Karpas-422 (cell line): Measurements from ENCODE around the gene ACTMAP. TPM values are rescaled to one million over a fixed set of nuclear protein-coding genes. Genes with fewer than 3 reads are reported as not detected.
"Not testable (repeated sequence)": the region's sequence is repeated elsewhere in the genome, so short reads cannot be mapped to it uniquely, and the experiment has no call there.

ENCODE experiments used
- DNase-seq: peaks from one replicate; pipeline ENCODE4 v3.0.0-alpha.2; 2015
- H2AFZ ChIP-seq: fragments of 200-600 bp; sonication (generic); 2 replicates; pipeline ENCODE4 v1.6.1; 2014; ENCODE audit warnings: antibody characterized with exemption, low read length, mixed read lengths
- H3K27ac ChIP-seq: fragments of 200-600 bp; sonication (generic); 2 replicates; pipeline ENCODE4 v1.5.1; 2014; ENCODE audit warnings: mild to moderate bottlenecking, low read length, moderate library complexity
- H3K27me3 ChIP-seq: fragments of 200-600 bp; sonication (generic); 2 replicates; pipeline ENCODE4 v1.6.1; 2014; ENCODE audit warnings: low read length, mixed read lengths
- H3K36me3 ChIP-seq: fragments of 200-600 bp; sonication (generic); 2 replicates; pipeline ENCODE4 v1.6.1; 2014; ENCODE audit warnings: low read length, mixed read lengths; ENCODE audit not compliant: insufficient read depth
- H3K4me1 ChIP-seq: fragments of 200-600 bp; sonication (generic); 2 replicates; pipeline ENCODE4 v1.6.1; 2014; ENCODE audit warnings: mild to moderate bottlenecking, low read length, mixed read lengths
- H3K4me2 ChIP-seq: fragments of 200-600 bp; sonication (generic); 2 replicates; pipeline ENCODE4 v1.6.1; 2014; ENCODE audit warnings: low read length, low read depth, mild to moderate bottlenecking; ENCODE audit not compliant: poor library complexity, severe bottlenecking
- H3K4me3 ChIP-seq: fragments of 200-600 bp; sonication (generic); 2 replicates; pipeline ENCODE4 v1.5.1; 2014; ENCODE audit warnings: mild to moderate bottlenecking, antibody characterized with exemption, low read length, mixed read lengths
- H3K79me2 ChIP-seq: fragments of 200-600 bp; sonication (generic); 2 replicates; pipeline ENCODE4 v1.6.1; 2014; ENCODE audit warnings: mild to moderate bottlenecking, low read length, mixed read lengths
- H3K9ac ChIP-seq: fragments of 200-600 bp; sonication (generic); 2 replicates; pipeline ENCODE4 v1.6.0; 2014; ENCODE audit warnings: low read length
- H3K9me2 ChIP-seq: fragments of 200-600 bp; sonication (generic), shearing (Covaris generic); replicated peaks from 2 replicates; pipeline ENCODE4 v1.6.0; 2014; ENCODE audit warnings: mild to moderate bottlenecking, low read length, moderate library complexity; ENCODE audit not compliant: insufficient read depth
- H3K9me3 ChIP-seq: fragments of 300-700, 200-600 bp; sonication (generic); 2 replicates; pipeline ENCODE4 v1.6.1; 2014; ENCODE audit warnings: low read length, mixed read lengths
- H4K20me1 ChIP-seq: fragments of 200-600 bp; sonication (generic); 2 replicates; pipeline ENCODE4 v1.6.1; 2014; ENCODE audit warnings: mild to moderate bottlenecking, antibody characterized with exemption, low read length, low read depth; ENCODE audit not compliant: insufficient read depth
- total RNA-seq: library from RNA; depleted of rRNA; stranded (reverse); fragments of >200 nt; shearing (Covaris generic); gene quantifications from 2 replicates; pipeline ENCODE4 v1.2.3, GENCODE V29; 2014; ENCODE audit warnings: low replicate concordance

The ACTMAP gene
- total RNA-seq, 1 experiment from 2014 or later, result 5.8 TPM

DNA sequence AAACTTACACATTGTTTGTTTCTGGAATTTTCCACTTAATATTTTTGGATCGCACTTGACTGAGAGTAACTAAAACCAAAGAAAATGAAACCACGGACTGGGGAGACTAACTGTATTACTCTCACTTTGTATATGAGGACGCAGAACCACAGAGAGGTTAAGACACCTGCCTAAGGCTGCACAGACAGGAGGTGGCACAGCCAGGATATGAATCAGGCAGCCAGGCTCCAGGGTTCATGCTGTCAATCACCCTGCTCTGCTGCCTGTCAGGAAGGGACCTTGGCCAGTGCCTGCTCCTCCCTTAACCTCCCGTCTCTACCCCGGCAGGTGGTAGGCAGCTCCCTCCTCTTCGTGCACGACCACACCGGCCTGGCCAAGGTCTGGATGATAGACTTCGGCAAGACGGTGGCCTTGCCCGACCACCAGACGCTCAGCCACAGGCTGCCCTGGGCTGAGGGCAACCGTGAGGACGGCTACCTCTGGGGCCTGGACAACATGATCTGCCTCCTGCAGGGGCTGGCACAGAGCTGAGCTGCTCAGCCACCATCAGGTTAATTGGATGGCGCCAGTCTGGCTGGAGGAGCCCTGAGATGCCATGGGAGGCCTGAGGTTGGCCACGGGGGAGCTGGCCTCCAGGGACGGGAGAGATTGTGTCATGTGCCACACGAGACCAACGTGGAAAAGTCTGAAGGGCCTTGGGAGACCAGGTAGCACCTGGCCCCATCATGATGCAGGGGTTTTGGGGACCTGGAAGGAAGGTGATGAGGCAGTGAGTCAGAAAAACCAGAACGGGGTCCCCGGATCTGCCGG is 11.0 kb downstream of the ACTMAP start:
- H3K4me2 ChIP-seq, result no peak overlapping the region
- no peaks in the 10 kb centered on the region for H3K4me1 ChIP-seq
- H3K36me3 ChIP-seq, result peaks cover 3% of the 10 kb centered on the region; the same call in 1 of the 2 replicates
- no peak overlapping the region for H3K4me3 ChIP-seq
- no peaks in the 10 kb centered on the region for H4K20me1 ChIP-seq
- H3K9me3 ChIP-seq, result no peaks in the 10 kb centered on the region
- H3K27ac ChIP-seq, result no peak overlapping the region
- no peak for DNase-seq
- no peaks in the 10 kb centered on the region for H3K9me2 ChIP-seq
- H3K79me2 ChIP-seq, result no peaks in the 10 kb centered on the region
- H2AFZ ChIP-seq, result no peak overlapping the region
- no peaks in the 10 kb centered on the region for H3K27me3 ChIP-seq
- H3K9ac ChIP-seq, result no peak overlapping the region

DNA sequence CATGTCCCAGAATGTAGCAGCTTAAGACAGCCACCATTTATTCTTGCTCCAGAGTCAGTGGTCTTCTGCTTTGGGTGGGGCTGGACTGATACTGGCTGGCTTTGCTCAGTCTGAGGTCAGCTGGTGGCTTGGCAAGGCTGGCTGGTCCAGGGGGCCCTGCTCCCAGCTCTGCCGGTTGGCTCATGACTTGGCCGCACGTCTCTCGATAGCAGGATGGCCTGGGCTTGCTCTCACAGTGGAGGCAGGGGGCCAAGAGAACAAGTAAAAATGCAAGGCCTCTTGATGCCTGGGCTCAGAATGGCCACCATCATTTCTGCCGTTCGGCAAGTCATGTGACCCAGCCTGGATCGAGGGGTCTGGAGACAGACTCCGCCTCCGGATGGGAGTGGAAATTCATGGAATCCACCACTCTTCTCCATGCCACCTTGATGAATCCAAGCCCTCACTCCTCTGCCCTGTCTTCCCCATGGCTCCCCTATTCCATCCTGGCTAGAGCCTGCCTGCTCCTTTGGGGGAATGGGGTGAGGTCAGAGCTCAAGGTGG is 13.1 kb downstream of the ACTMAP start:
- no peak overlapping the region for H3K4me2 ChIP-seq

DNA sequence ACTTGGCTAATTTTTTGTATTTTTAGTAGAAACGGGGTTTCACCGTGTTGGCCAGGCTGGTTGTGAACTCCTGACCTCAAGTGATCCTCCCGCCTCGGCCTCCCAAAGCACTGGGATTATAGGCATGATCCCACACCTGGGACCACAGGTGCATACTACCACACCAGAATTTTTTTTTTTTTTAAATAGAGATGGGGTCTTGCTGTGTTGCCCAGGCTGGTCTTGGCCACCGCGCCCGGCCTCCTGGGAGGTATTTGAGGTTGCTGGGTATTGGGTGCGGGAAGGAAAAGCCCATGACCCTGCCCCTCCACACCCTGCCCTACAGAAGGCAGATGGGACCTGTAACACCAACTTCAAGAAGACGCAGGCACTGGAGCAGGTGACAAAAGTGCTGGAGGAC is 13.6 kb downstream of the ACTMAP start:
- Histone ChIP-seq H3K36me3 (peaks cover 5% of the 10 kb centered on the region), H3K9ac (no peak overlapping the region), H3K79me2 (no peaks in the 10 kb centered on the region), H3K4me2 (no peak overlapping the region), H3K9me3 (no peaks in the 10 kb centered on the region), H3K4me3 (no peak overlapping the region), H2AFZ (no peak overlapping the region), H3K27me3 (no peaks in the 10 kb centered on the region), H3K4me1 (no peaks in the 10 kb centered on the region), H3K27ac (no peak overlapping the region), H4K20me1 (no peaks in the 10 kb centered on the region), H3K9me2 (no peaks in the 10 kb centered on the region)
- DNase-seq, result no peak

More for the DNA sequence above, 13.1 kb downstream of the ACTMAP start:
- Histone ChIP-seq H3K9me3 (no peaks in the 10 kb centered on the region), H3K36me3 (peaks cover 5% of the 10 kb centered on the region), H4K20me1 (no peaks in the 10 kb centered on the region), H3K9ac (no peak overlapping the region), H2AFZ (no peak overlapping the region), H3K79me2 (no peaks in the 10 kb centered on the region), H3K4me1 (no peaks in the 10 kb centered on the region), H3K27ac (no peak overlapping the region), H3K9me2 (no peaks in the 10 kb centered on the region), H3K27me3 (no peaks in the 10 kb centered on the region), H3K4me3 (no peak overlapping the region)
- DNase-seq, result no peak

DNA sequence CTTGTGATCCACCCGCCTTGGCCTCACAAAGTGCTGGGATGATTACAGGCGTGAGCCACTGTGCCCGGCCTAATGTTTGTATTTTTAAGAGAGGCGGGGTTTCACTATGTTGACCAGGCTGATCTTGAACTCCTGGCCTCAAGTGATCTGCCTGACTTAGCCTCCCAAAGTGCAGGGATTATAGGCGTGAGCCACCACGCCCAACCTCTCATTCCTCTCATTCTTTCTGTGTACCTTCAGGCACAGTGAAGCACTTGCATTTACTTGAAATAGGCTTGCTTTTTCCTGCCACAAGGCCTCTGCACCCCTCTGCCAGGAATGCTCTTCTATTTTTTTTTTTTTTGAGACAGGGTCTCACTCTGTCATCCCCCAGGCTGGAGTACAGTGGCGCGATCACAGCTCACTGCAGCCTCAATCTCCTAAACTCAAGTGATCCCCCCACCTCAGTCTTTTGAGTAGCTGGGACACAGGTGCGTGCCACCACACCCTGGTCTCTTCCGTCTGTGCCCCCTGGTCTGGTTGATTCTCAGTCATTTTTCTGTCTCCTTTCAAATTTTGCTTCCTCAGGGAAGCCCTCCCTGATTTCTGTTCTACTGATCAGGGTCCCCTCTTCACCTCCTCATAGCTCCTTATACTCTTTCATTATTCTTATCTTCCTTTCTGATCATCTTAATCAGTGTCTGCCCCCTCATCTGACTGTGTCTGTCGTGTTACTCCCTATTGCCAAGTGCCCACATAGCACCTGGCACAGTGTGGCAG is 15.1 kb downstream of the ACTMAP start:
- no peak for DNase-seq
- Histone ChIP-seq H3K4me2 (no peak overlapping the region), H3K9ac (no peak overlapping the region), H3K36me3 (peaks cover 7% of the 10 kb centered on the region), H3K4me3 (no peak overlapping the region), H3K4me1 (no peaks in the 10 kb centered on the region), H3K27me3 (no peaks in the 10 kb centered on the region), H3K9me3 (no peaks in the 10 kb centered on the region), H4K20me1 (no peaks in the 10 kb centered on the region), H3K9me2 (no peaks in the 10 kb centered on the region), H3K27ac (no peak overlapping the region), H2AFZ (no peak overlapping the region), H3K79me2 (no peaks in the 10 kb centered on the region)

DNA sequence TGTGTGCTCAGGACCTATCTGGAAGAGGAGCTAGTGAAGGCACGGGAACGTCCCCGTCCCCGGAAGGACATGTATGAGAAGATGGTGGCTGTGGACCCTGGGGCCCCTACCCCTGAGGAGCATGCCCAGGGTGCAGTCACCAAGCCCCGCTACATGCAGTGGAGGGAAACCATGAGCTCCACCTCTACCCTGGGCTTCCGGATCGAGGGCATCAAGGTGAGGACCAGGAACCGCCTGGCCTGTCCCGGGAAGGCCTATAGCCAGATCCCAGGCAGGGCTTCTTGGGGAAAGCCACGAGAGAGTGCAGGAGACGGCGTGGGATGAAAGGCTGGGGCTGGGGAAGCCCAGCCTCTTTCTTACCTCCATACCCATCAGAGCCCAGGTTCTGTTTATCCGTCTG is 17.1 kb downstream of the ACTMAP start:
- H3K36me3 ChIP-seq, result peaks cover 7% of the 10 kb centered on the region
- H3K79me2 ChIP-seq, result no peaks in the 10 kb centered on the region
- no peak overlapping the region for H2AFZ ChIP-seq
- no peaks in the 10 kb centered on the region for H4K20me1 ChIP-seq
- no peak overlapping the region for H3K4me2 ChIP-seq
- DNase-seq, result no peak
- H3K9ac ChIP-seq, result no peak overlapping the region
- H3K9me3 ChIP-seq, result no peaks in the 10 kb centered on the region
- no peaks in the 10 kb centered on the region for H3K27me3 ChIP-seq
- H3K27ac ChIP-seq, result no peak overlapping the region
- H3K4me1 ChIP-seq, result no peaks in the 10 kb centered on the region
- no peak overlapping the region for H3K4me3 ChIP-seq
- no peaks in the 10 kb centered on the region for H3K9me2 ChIP-seq

DNA sequence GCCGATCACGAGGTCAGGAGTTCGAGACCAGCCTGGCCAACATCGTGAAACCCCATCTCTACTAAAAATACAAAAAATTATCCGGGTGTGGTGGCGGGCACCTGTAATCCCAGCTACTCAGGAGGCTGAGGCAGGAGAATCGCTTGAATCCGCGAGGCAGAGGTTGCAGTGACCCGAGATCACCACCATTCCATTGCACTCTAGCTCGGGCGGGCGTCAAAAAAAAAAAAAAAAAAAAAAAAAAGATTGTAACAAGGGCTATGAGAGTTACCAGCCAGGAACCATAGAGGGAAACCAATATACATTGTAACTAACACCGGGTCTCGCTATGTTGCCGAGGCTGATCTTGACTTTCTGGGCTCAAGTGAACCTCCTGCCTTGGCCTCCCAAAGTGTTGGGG is 18.0 kb downstream of the ACTMAP start:
- not testable (repeated sequence) for H3K9me3 ChIP-seq, H3K4me3 ChIP-seq, H3K27ac ChIP-seq, H2AFZ ChIP-seq, H3K4me1 ChIP-seq, DNase-seq, H3K27me3 ChIP-seq, H3K79me2 ChIP-seq, H3K36me3 ChIP-seq, H3K4me2 ChIP-seq, H3K9ac ChIP-seq, H4K20me1 ChIP-seq, H3K9me2 ChIP-seq

DNA sequence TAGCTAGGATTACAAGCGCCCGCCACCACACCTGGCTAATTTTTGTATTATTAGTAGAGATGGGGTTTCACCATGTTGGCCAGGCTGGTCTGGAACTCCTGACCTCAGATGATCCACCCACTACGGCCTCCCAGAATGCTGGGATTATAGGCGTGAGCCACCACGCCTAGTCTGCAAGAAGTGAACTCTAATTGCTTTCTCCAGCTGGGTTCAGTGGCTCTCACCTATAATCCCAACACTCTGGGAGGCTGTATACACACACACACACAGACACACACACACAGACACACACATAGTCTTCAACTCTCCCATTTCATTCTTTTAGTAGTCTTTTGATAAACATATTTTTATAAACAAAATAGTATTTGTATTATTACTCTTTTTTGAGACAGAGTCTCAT is 20.2 kb downstream of the ACTMAP start:
- H3K4me3 ChIP-seq, H3K79me2 ChIP-seq, H4K20me1 ChIP-seq, H3K36me3 ChIP-seq, H3K9me3 ChIP-seq, H3K27me3 ChIP-seq, H2AFZ ChIP-seq, DNase-seq, H3K27ac ChIP-seq, H3K9me2 ChIP-seq, H3K4me2 ChIP-seq, H3K4me1 ChIP-seq, H3K9ac ChIP-seq: not testable (repeated sequence)

DNA sequence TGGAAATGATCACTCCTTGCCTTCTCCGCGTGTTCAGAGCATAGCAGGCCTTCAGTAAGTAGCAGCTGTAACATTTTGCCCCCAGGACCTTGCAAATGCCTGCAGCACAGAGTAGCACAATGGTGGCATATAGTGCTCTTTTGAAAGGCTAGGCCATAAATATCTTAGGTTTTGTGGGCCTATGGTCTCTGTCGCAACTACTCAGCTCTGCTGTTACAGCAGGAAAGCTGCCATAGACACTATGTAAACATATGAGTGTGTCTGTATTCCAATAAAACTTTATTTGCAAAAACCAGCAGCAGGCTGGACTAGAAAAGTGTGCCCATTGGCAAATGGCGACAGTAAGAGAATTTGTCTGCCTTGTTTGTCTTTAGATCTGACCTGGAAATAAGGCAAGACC is 24.0 kb downstream of the ACTMAP start:
- no peaks in the 10 kb centered on the region for H3K9me2 ChIP-seq
- H3K9ac ChIP-seq, result no peak overlapping the region
- no peaks in the 10 kb centered on the region for H4K20me1 ChIP-seq
- H3K4me3 ChIP-seq, result no peak overlapping the region
- H3K79me2 ChIP-seq, result peaks cover 7% of the 10 kb centered on the region
- H3K4me1 ChIP-seq, result no peaks in the 10 kb centered on the region
- no peaks in the 10 kb centered on the region for H3K27me3 ChIP-seq
- 0 out of 2 replicates have a peak, but pooled peaks cover 2% of the 10 kb centered on the region for H3K36me3 ChIP-seq
- H3K27ac ChIP-seq, result no peak overlapping the region
- H2AFZ ChIP-seq, result no peak overlapping the region
- no peaks in the 10 kb centered on the region for H3K9me3 ChIP-seq
- no peak for DNase-seq
- no peak overlapping the region for H3K4me2 ChIP-seq
